ENCODE measurements around the gene ITM2C.

The ITM2C gene

GRCh38 chr2:230927711-230928341 lies 63.1 kb downstream of the ITM2C start:
- no peak for DNase-seq (ENCODE audit: low spot score)

All from cerebellar cortex (tissue), 1 donor.